HCT116 (cell line): ENCODE data around the gene RBM23. TPM values are rescaled to one million over a fixed set of nuclear protein-coding genes. Genes with fewer than 3 reads are reported as not detected.

Experiments
- ATAC-seq: fragments of 200-7000 bp; cut with Tn5 transposase; 2 replicates; pipeline ENCODE4 v1.9.1; 2020; ENCODE audit warnings: mild to moderate bottlenecking, moderate library complexity
- BruUV-seq: library from RNA; stranded (reverse); fragments of 400-500 nt; replicated peaks from 2 replicates; lab custom pipeline; 2021; lab: Mats Ljungman, UMichigan
- CTCF ChIA-PET: fragments of 300-600 bp; sonication (Branson Sonifier 250); formaldehyde crosslinking; loops from one replicate; lab custom pipeline; 2021; ENCODE audit warnings: antibody characterized with exemption; lab: Charles Lee
- POLR2A ChIA-PET: fragments of 300-600, 350-600 bp; sonication (Branson Sonifier 250); formaldehyde crosslinking; loops from one replicate; lab custom pipeline; 2021; ENCODE audit warnings: antibody characterized with exemption; lab: Charles Lee
- RAD21 ChIA-PET, 2 experiments: fragments of 300-600 bp; sonication (Branson Sonifier 250); formaldehyde crosslinking; loops; one replicate each; lab custom pipeline; 2023; ENCODE audit warnings: low total read pairs in 2 of 2; ENCODE audit not compliant: uncharacterized antibody in 2 of 2, unreplicated experiment in 2 of 2, low non-redundant PET in 1 of 2; lab: Charles Lee
- DNase-seq: peaks from one replicate; pipeline ENCODE4 v3.0.0-alpha.2; 2010; ENCODE audit warnings: low read depth, low spot score
- H2AFZ ChIP-seq: fragments of 200-600 bp; shearing (Covaris generic), sonication (generic); 2 replicates; pipeline ENCODE4 v1.6.1; 2017; ENCODE audit warnings: low read depth, mixed run types, mixed read lengths, antibody characterized with exemption, low read length; ENCODE audit not compliant: poor library complexity, severe bottlenecking
- H3K27ac ChIP-seq: 2 replicates; pipeline ENCODE4 v1.5.1; 2012; ENCODE audit warnings: low read depth, low read length
- H3K27me3 ChIP-seq: fragments of 200-600 bp; sonication (generic); 2 replicates; pipeline ENCODE4 v1.6.1; 2016; ENCODE audit warnings: mixed run types, low read length, mixed read lengths; ENCODE audit not compliant: insufficient read depth
- H3K36me3 ChIP-seq, 2 experiments: fragments of 200-500 bp in 1 of 2; fragments of 200-600 bp in 1 of 2; sonication (Bioruptor generic) in 1 of 2; sonication (generic) in 1 of 2; 2 replicates each; pipeline versions ENCODE4 v1.5.1 to v1.6.1; 2014 to 2016; ENCODE audit warnings: low read length in 2 of 2, inconsistent platforms in 1 of 2, mixed read lengths in 1 of 2, mixed run types in 1 of 2; ENCODE audit not compliant: insufficient read depth in 2 of 2, control insufficient read depth in 1 of 2
- H3K4me1 ChIP-seq, 2 experiments: fragments of 200-600 bp in 1 of 2; sonication (generic) in 1 of 2; 2 replicates each; pipeline versions ENCODE4 v1.5.1 to v1.6.1; 2012 to 2017; ENCODE audit warnings: low read length in 2 of 2, inconsistent platforms in 1 of 2, mild to moderate bottlenecking in 1 of 2, mixed read lengths in 1 of 2, mixed run types in 1 of 2, moderate library complexity in 1 of 2; ENCODE audit not compliant: insufficient read depth in 2 of 2, control insufficient read depth in 1 of 2
- H3K4me2 ChIP-seq: fragments of 200-600 bp; sonication (generic); 2 replicates; pipeline ENCODE4 v1.6.1; 2017; ENCODE audit warnings: mixed run types, low read length, mixed read lengths
- H3K4me3 ChIP-seq, 2 experiments: fragments of 200-600 bp in 1 of 2; sonication (generic) in 1 of 2; replicated peaks in 1 of 2; 2 replicates each; pipeline ENCODE4 v1.5.1; 2011 to 2016; ENCODE audit warnings: low read length in 2 of 2, control low read depth in 1 of 2, low read depth in 1 of 2, mild to moderate bottlenecking in 1 of 2, mixed read lengths in 1 of 2, mixed run types in 1 of 2
- H3K79me2 ChIP-seq: fragments of 200-600 bp; sonication (generic); 2 replicates; pipeline ENCODE4 v1.6.1; 2017; ENCODE audit warnings: mild to moderate bottlenecking, mixed run types, low read length, moderate library complexity, mixed read lengths; ENCODE audit not compliant: insufficient read depth
- H3K9ac ChIP-seq: fragments of 200-600 bp; sonication (generic); 2 replicates; pipeline ENCODE4 v1.6.1; 2016; ENCODE audit warnings: low read length, mixed read lengths
- H3K9me2 ChIP-seq: fragments of 200-600 bp; sonication (generic), shearing (Covaris generic); 2 replicates; pipeline ENCODE4 v1.6.1; 2017; ENCODE audit warnings: mixed run types, mild to moderate bottlenecking, moderate library complexity; ENCODE audit not compliant: insufficient read depth
- H3K9me3 ChIP-seq, 2 experiments: fragments of 200-500 bp in 1 of 2; fragments of 200-600 bp in 1 of 2; sonication (Bioruptor generic) in 1 of 2; sonication (generic) in 1 of 2; 2 replicates each; pipeline ENCODE4 v1.6.1; 2014 to 2017; ENCODE audit warnings: low read length in 2 of 2, mixed read lengths in 2 of 2, inconsistent platforms in 1 of 2, low read depth in 1 of 2, mild to moderate bottlenecking in 1 of 2, mixed run types in 1 of 2, moderate library complexity in 1 of 2; ENCODE audit not compliant: control insufficient read depth in 1 of 2, insufficient read depth in 1 of 2
- H4K20me1 ChIP-seq: fragments of 200-600 bp; sonication (generic), shearing (Covaris generic); 2 replicates; pipeline ENCODE4 v1.6.1; 2017; ENCODE audit warnings: mixed run types, mild to moderate bottlenecking, moderate library complexity; ENCODE audit not compliant: insufficient read depth
- CEBPB ChIP-seq: IDR thresholded peaks from 2 replicates; pipeline ENCODE4 v1.6.1; 2012; ENCODE audit warnings: low read depth
- ELF1 ChIP-seq: IDR thresholded peaks from 2 replicates; pipeline ENCODE4 v1.6.1; 2012; ENCODE audit warnings: low read depth, borderline replicate concordance
- EZH2 ChIP-seq: fragments of 200-600 bp; sonication (generic); IDR thresholded peaks from 2 replicates; pipeline ENCODE4 v1.6.1; 2017; ENCODE audit warnings: antibody characterized with exemption, mixed run types
- EZH2phosphoT487 ChIP-seq: fragments of 200-600 bp; IDR thresholded peaks from 2 replicates; pipeline ENCODE4 v1.6.1; 2018; ENCODE audit warnings: antibody characterized with exemption, borderline replicate concordance
- JUND ChIP-seq: IDR thresholded peaks from 2 replicates; pipeline ENCODE4 v1.6.1; 2012
- POLR2A ChIP-seq: IDR thresholded peaks from 2 replicates; pipeline ENCODE4 v1.7.0; 2011; ENCODE audit warnings: borderline replicate concordance; ENCODE audit not compliant: insufficient read depth, insufficient read length; ENCODE audit errors: extremely low read depth
- POLR2AphosphoS5 ChIP-seq: IDR thresholded peaks from 2 replicates; pipeline ENCODE4 v1.6.1; 2011; ENCODE audit warnings: mild to moderate bottlenecking, low read depth, low read length, moderate library complexity
- REST ChIP-seq: IDR thresholded peaks from 2 replicates; pipeline ENCODE4 v1.6.1; 2012; ENCODE audit warnings: low read depth
- SRF ChIP-seq: IDR thresholded peaks from 2 replicates; pipeline ENCODE4 v1.6.1; 2012; ENCODE audit warnings: low read depth
- TCF7L2 ChIP-seq: IDR thresholded peaks from 2 replicates; pipeline ENCODE4 v1.7.0; 2011; ENCODE audit warnings: borderline replicate concordance, inconsistent platforms; ENCODE audit not compliant: insufficient read depth, insufficient read length; ENCODE audit errors: extremely low read depth
- ZBTB33 ChIP-seq: IDR thresholded peaks from 2 replicates; pipeline ENCODE4 v1.6.1; 2011; ENCODE audit warnings: mild to moderate bottlenecking, low read length, moderate library complexity; ENCODE audit not compliant: insufficient replicate concordance; ENCODE audit errors: extremely low read depth
- ZNF274 ChIP-seq: fragments of 200-500 bp; sonication (Bioruptor generic); IDR thresholded peaks from 2 replicates; pipeline ENCODE4 v1.6.1; 2014; ENCODE audit warnings: mild to moderate bottlenecking, low read depth, low read length, inconsistent platforms
- intact Hi-C: fragments of 100-400 bp; cut with micrococcal nuclease; formaldehyde crosslinking; loops from 2 replicates; pipeline ENCODE4 v1.10.0; 2022
- total RNA-seq: library from RNA; stranded (reverse); gene quantifications from one replicate; pipeline ENCODE4 v1.2.1, GENCODE V29; 2021; ENCODE audit not compliant: unreplicated experiment

The RBM23 gene
- total RNA-seq, 1 experiment from 2014 or later = 67.2 TPM

- Histone ChIP-seq H4K20me1 (no peaks in the 10 kb centered on the region), H3K4me3 (peak overlapping the region; percentile 19 to 25), H3K27me3 (no peaks in the 10 kb centered on the region), H3K36me3 (peaks cover 30 to 38% of the 10 kb centered on the region in 2 experiments), H3K9me2 (no peaks in the 10 kb centered on the region), H3K4me1 (peaks cover 9 to 30% of the 10 kb centered on the region in 2 experiments), H3K9ac (peak overlapping the region; percentile 29; the same call in 1 of the 2 replicates), H3K9me3 (no peaks in the 10 kb centered on the region), H3K4me2 (peak overlapping the region; percentile 56), H3K79me2 (peaks cover 43% of the 10 kb centered on the region), H2AFZ (no peak overlapping the region), H3K27ac (peak overlapping the region; percentile 58)
- ChIA-PET RAD21 (no interaction called here), POLR2A (interaction anchor here (1.2 to 4.8 kb wide), 3 partner anchors 11 to 37 kb away, joined by 3 to 29 read pairs (median 4); partner anchors contain the start of gene PRMT5), CTCF (interaction anchor here (1.1 to 3.0 kb wide), 3 partner anchors 10 to 349 kb away, joined by 3 to 18 read pairs (median 4); partner anchors contain the start of gene PRMT5)
- no peak for DNase-seq
- intact Hi-C loops = loop anchor here (5.0 kb wide), 1 partner anchor 47 kb away; the partner anchor contains the start of gene LRP10
- peak; percentile 18; the same call in 1 of the 2 replicates for ATAC-seq
- BruUV-seq = TSS peak; percentile 98
- TF ChIP-seq EZH2 (no peak), CEBPB (no peak), REST (no peak), EZH2phosphoT487 (no peak), POLR2AphosphoS5 (no peak), SRF (no peak), TCF7L2 (no peak), ELF1 (no peak), ZNF274 (no peak), JUND (no peak), POLR2A (no peak), ZBTB33 (no peak)
Measured at GRCh38 chr14:22919601-22919921, 612 bp upstream of the RBM23 start.
